Measurements from ENCODE around the gene PRUNE2. TPM values are rescaled to one million over a fixed set of nuclear protein-coding genes. Genes with fewer than 3 reads are reported as not detected.

The PRUNE2 gene
- total RNA-seq, 1 experiment from 2014 or later: not detected

DNA sequence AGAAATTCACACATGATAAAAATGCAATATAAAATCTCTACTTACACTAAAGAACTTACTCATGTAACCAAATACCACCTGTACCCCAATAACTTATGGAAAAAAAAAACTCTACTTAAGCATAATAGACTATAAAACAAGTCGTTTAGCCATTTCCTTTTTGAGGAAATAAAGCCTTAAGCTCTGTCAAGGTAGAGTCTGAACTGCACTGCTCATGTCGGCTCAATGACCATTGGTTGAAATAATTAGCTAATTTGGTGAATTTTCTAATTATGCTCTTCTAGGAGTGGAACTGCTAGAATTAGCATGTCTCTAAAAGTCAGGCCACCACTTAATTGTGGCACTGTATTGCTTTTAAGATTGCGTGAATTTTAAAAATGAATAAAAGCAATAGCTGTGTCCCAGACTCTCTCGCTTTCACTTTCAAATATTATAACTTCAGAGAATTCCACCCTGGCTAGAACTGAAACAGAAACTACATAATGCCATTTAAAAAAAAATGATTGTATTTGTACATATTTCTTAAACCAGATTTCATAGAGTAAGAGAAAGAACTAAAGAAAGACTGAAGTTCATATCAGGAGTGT is 254.7 kb downstream of the PRUNE2 start:
- no peak for DNase-seq (ENCODE audit: low spot score)
- in situ Hi-C loops (cut with HindIII; ENCODE audit: low sequenced_read_pairs): no loop called here

DNA sequence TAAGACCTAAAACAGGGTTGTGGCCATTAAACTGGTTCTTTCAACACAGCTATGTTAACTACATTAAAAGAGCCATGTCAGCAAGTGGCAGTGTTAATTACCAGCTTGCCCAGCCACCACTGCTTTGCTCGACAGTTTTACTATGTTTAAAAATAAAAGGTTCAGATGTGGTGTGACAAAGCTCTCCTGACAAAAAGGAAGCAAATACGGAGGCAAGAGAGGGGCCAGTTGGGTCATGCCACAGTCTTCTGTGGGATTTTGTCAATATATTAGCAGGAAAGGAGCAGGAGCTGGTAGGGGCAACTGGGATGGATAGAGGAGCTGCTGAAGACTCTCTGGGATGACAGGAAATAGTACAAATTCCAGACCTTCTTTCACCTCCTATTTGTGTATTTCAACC is 255.2 kb downstream of the PRUNE2 start:
- in situ Hi-C loops (cut with HindIII; ENCODE audit: low sequenced_read_pairs): no loop called here
- DNase-seq (ENCODE audit: low spot score): no peak

DNA sequence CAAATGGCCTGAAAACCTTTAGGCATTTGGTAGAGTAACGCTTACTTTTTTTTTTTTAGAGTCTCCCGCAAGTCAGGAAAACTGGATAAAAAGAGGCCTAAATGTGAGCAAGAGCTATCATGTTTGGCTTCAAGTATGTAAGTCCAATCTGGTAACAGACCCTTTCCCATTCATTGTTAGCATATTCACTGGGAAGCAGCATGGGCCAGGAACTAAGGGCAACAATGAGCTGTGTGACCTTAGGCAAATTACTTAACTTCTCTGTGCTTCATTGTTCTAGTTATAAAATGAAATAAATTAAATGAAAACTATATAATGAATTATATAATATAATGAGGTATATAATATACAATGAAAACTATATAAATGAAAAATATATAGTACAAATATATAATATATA is 256.0 kb downstream of the PRUNE2 start:
- in situ Hi-C loops (cut with HindIII; ENCODE audit: low sequenced_read_pairs): no loop called here
- no peak for DNase-seq (ENCODE audit: low spot score)

DNA sequence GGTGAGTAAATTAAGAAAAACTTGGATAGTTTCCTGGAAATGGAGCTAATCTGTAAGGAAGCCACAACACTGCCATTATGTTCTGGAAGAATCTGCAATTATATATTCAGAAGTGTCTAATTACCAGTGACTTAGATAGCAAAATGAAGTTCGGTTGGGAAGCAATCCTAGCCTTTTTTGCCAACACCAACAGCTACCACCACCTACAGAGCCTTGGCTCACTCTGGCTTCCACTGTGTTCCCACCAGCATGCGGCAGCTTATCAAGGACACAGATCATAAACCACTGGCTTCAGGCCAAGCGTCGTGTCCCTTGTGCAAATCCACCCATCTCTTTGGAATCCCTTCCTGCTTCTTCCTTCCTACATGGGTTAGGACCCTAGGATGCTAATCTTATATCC is 259.7 kb downstream of the PRUNE2 start:
- peak; percentile 98 for DNase-seq (ENCODE audit: low spot score)
- in situ Hi-C loops (cut with HindIII; ENCODE audit: low sequenced_read_pairs): no loop called here

DNA sequence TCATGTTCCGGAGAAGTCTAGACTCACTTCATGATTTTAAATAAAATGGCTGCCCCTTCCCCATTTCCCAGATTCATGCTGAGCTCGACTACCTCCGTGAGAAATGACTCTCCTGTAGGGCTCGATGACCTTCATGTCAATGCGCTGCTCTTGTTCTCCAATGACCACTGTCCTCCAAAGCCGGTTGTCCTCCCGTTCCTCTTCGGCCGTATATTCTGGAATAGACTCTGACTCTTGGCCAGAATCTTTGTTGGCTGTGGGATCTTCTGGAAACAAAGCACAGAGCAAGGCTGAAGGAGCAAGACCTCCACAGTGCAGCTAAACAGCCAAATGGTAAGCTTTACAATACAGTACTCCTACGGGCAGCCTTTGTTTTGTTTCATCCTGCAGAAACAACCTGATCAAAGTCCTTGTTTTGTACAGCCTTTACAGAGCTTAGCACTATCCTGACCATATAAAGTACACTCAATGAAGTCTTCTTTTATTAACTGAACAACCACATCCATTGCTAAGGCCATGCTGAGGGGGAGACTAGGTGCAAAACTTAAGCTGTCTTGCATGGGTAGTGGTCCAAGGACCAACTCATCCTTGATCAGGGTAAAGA is 261.2 kb downstream of the PRUNE2 start:
- in situ Hi-C loops (cut with HindIII; ENCODE audit: low sequenced_read_pairs): no loop called here

DNA sequence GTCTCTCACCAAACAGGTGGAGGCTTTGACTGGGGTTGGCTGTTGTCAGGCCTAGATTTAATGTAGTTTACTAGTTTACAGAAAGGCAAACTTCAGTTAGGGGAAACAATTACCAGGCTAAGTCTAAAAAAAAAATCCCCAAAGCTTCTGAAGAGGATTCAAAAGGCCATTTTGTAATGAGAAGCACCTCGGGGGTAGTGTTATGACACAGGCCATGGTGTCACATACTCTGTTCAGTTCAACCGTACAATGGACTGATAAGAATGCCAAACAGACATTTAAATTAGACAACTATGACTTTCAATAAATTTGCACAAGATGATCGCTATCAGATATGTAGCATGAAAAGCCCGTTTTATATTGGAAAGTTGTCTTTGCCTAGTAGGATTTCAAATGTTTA is 261.7 kb downstream of the PRUNE2 start:
- in situ Hi-C loops (cut with HindIII; ENCODE audit: low sequenced_read_pairs): no loop called here
- DNase-seq (ENCODE audit: low spot score): no peak

More for the DNA sequence above, 261.2 kb downstream of the PRUNE2 start:
- no peak for DNase-seq (ENCODE audit: low spot score)

DNA sequence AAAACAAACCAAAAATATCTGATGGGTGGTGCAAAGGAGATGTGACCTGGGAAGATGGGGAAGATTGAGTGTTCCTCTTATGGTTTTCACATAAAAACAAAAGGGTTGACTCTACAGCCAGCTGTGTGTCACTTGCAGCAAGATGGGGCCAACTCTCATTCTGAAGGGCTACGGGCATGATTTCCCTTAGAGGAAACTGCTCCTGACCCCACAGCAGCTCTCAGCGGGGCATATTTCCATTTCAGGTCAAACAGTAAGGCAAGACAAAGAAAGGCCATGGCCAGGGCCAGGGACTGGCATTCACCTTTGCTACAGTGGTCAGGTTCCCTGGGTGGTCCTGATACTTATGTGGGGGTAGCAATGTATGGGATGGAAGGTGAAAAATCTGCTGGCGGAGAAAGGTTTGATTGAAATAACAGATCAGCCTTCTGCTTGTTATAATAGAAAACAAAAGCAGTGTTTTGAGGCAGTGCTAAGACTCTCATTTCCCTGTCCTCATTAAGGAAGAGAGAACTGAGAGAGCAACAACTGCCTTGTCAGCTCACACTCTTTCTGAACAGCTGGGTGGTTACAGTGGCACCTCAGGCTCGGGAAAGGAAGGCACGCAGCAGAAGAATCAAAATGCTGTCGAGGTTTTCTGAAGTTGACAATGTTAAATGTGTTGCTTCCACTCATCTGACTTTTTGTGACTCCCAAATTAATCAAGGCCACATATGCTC is 262.4 kb downstream of the PRUNE2 start:
- no peak for DNase-seq (ENCODE audit: low spot score)
- in situ Hi-C loops (cut with HindIII; ENCODE audit: low sequenced_read_pairs): no loop called here

DNA sequence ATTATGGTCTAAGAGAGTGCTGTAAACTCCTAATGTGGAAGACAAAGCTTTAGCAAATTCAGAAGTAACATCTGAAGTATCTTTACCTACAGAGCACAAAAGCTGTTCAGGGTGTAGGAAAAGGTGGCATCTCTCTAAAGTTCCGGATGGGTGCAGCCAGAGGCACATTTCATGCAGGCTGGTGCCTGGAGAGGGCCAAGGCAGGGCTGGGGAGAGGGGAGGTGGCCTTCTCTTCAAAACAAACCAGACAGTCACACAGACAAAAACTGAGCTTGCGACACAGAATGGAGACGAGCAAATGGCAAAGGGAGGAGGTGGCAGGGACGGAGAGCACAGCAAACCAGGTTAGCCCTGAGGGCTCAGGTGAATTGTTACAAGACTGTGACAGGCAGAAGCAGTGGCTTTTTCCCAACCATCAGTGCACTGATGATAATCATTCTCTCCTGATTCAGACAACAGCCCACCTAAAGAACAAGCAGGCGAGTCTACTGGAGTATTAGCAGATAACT is 263.2 kb downstream of the PRUNE2 start:
- DNase-seq (ENCODE audit: low spot score): no peak
- in situ Hi-C loops (cut with HindIII; ENCODE audit: low sequenced_read_pairs): no loop called here

DNA sequence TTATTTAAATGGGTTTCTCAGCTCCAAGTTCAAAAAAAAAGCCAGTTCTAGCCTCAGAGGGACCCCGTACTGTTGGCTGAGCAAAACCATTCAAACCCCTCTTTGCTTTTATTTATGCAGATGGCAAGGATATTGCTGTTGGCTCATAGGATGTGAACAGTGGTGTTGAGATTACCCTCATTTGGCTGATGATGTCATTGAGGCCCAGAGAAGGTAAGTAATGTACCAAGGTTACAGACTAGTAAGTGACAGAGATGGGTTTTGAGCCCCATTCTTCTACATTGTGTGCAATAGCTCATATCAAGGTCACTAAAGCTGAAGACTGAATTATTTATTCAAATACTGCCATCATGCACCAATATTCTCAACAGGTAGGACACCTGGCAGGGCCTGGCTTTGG is 263.8 kb downstream of the PRUNE2 start:
- in situ Hi-C loops (cut with HindIII; ENCODE audit: low sequenced_read_pairs): no loop called here
- no peak for DNase-seq (ENCODE audit: low spot score)

DNA sequence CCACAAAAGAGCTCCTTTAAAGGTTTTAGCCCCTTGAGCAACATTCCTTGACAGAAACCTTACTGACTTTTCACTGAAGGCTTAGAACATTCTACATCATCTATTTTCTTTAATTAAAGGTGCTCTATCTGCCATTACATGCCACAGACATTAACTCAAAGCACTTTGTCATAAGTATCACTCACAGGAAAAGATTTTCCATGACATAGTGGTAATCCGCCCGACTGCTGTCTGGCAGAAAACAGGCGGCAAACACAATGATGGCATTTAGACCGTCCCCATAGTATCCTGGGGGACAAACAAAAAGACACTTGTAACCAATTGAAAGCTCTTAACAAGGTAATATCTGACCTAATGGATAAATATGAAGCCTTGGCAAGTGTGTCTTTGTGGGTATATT is 267.9 kb downstream of the PRUNE2 start:
- no peak for DNase-seq (ENCODE audit: low spot score)
- in situ Hi-C loops (cut with HindIII; ENCODE audit: low sequenced_read_pairs): no loop called here

DNA sequence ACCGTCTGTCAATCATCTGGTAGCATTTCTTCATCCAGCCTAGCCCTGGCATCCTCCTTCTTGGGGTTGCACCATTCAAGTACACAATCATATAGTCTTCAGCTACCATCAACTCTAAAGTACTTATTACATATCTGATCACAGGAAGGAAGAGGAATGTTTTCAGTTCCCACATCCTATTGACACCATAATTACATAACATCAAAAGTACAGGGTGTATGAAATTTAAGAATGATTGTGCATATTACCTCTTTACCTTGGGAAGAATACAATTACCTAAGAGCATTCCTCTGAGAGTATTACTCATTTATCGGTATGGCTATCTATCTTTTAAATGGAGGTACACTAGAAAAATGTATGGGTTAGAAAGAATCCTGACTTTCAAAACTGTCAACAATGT is 268.5 kb downstream of the PRUNE2 start:
- DNase-seq (ENCODE audit: low spot score): no peak
- in situ Hi-C loops (cut with HindIII; ENCODE audit: low sequenced_read_pairs): no loop called here

DNA sequence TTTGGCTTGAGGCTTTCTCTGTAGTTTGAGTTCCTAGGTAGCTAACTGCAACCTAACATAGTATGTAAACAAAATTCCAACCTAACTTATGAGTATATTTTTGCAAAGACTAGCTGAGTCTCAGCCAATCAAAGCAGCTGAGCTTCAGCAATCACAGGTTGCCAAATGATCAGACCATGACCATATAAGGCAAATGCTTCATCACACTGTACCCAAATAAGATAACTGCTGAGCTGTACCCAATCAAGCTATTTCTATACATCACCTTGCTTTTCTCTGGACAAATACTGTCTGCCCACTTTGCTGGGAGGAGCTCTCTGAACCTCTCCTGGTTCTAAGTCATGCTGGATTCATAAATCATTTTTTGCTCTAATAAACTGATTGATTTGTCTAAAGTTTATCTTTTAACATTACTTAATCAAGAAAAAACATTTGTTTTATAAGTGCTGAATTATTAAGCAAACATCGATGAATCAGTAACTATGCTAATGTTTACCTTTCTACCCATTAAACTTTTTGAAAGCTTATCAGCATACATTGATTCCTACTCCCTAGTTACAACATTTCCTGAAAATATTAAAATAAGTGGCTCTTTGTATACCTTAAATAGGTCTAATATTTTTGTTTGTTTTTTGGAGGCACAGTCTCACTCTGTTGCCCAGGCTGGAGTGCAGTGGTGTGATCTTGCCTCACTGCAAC is 271.4 kb downstream of the PRUNE2 start:
- in situ Hi-C loops (cut with HindIII; ENCODE audit: low sequenced_read_pairs): no loop called here
- DNase-seq (ENCODE audit: low spot score): no peak

DNA sequence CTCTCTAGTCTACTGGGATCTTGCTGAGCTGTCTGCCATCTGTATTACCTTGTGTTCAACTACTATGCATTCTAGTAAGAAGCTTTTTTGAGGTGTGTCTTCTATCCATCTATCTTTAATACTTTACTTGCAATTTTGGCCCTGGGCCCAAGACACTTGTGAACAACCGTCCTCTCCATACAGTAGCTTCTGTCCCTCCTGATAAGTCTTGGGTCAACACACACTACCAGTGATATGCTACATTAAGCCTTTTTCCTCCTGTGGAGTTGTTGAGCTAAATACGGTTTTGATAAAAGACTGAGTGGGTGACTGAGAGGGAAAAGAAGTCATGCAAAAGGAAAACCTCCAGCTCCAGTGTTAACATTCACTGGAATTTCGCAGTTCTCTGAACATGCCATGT is 275.0 kb downstream of the PRUNE2 start:
- in situ Hi-C loops (cut with HindIII; ENCODE audit: low sequenced_read_pairs): no loop called here
- DNase-seq (ENCODE audit: low spot score): no peak

DNA sequence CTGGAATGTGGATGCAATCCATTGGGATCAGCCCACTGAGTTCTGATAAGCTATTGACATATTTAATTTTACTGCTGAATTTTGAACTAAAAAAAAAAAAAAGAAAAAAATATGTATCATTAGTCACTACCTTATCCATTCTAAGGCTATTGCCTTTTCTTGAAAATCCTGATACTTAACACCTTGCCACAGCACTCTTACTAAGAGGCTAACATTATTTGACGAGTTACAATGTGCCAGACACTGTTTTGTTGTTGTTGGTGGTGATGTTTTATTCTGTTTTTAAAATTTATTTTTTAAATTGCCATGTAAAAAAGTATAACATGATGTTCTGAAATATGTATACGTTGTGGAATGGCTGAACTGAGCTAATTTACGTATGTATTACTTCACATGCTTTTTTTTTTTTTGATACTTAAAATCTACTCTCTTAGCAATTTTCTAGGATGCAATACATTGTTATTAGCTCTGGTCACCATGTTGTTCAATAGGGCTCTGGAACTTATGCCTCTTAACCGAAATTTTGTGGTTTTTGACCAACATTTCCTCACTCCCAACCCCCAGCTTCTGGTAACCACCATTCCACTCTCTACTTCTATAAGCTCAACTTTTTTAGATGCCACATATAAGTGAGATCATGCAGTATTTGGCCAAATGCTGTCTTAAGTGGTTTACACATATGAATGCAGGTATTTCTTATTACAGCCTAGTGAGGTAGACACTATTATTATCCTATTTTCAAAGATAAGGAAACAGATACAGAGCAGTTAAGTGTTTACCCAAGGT is 276.5 kb downstream of the PRUNE2 start:
- no peak for DNase-seq (ENCODE audit: low spot score)
- in situ Hi-C loops (cut with HindIII; ENCODE audit: low sequenced_read_pairs): no loop called here

DNA sequence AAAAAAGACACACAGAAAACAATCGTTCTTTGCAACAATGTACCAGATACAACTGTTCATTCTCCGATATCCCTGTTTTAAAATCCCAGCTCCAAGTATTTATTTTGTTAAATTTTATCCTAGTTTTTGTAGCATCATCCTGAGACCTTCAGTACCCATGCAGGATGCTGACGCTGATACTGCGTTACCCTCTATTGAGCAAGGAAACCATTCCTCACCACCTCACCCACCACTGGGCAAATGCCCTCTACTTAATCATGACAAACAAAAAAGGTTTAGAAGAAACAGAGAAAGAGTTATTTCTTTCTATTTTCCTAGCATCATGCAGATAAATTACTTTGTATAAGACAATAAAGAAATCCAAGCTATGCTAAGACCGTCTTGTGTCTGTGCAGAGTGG is 277.8 kb downstream of the PRUNE2 start:
- no peak for DNase-seq (ENCODE audit: low spot score)
- in situ Hi-C loops (cut with HindIII; ENCODE audit: low sequenced_read_pairs): no loop called here

DNA sequence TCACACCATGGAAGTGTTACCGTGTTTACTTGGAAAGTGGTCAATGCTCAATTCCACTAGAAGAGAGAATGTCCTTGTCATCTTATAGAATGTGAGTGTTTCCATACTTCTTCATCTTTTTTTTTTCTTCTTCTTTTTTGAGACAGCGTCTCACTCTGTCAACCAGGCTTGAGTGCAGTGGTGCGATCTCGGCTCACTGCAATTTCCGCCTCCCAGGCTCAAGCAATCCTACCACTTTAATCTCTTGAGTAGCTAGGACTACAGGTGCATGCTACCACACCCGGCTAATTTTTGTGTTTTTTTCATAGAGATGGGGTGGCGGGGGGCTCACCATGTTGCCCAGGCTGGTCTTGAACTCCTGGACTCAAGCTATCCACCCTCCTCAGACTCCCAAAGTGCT is 278.9 kb downstream of the PRUNE2 start:
- in situ Hi-C loops (cut with HindIII; ENCODE audit: low sequenced_read_pairs): no loop called here

DNA sequence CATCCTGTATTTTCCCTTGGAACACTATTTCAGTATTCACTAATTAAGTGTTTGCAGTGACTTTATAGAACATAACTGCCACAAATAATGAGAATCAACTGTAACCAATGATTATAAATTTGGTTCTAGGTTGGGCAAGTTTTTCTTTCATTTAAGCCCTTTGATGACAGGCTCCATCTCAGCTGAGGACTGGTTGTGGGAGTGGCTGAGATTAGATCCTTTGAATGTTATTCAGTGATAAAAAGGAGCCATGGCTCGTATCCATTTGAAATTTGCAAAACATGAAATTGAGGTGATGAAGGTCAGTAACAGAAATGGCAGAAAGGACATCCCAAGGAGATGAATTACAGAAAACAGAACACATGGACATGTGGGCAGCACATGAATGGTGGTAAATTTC is 279.8 kb downstream of the PRUNE2 start:
- no peak for DNase-seq (ENCODE audit: low spot score)
- in situ Hi-C loops (cut with HindIII; ENCODE audit: low sequenced_read_pairs): no loop called here

More for the DNA sequence above, 278.9 kb downstream of the PRUNE2 start:
- DNase-seq (ENCODE audit: low spot score): no peak

DNA sequence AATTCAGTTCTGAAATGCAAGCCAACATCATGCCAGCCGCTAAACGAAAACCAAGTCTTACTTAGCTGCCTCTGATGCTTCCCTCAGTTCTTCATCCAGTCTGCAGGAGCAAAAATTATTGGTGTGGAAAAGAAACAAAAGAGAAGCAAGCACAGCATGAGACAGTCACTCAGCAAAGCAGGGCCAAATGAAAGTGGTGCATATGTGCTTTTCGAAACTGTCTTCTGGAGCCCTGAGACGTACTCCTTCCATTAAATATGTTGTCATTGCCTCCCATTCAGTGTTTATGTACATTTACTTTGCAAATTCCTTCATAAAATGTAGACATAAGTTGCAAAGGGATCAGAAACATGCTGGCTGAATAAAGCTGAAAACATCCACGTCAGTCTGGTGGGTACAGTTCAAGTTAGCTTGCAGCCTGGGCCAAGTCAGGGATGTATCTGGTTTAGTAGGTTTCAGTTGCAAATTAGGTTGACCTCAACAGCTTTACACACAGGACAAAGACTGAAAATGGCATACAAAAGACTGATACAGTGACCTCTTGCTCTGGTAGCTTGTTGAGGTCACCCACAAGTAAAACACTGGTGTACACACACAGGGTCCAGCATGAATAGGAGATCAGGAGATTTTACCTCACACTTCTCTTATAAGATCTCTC is 281.4 kb downstream of the PRUNE2 start:
- peak; percentile 76 for DNase-seq (ENCODE audit: low spot score)
- in situ Hi-C loops (cut with HindIII; ENCODE audit: low sequenced_read_pairs): no loop called here

DNA sequence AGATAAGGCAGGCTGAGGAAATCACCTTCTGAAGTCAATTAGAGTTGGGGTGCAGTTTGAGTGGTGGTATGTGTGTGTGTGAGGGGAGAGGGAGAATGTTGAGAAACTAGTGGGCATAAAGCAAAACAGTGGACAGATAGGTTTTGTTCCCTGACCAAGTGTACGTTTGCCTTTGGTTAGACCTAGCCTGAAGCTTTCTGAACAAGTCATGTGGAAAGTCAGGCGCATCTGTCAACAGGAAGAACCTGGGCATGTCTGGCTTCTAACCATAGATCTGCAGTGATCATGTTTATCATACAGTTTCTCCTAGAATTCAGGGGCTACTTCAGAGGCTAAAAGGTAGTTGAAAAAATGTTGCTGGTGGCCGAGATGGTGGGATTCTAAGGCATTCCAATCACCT is 284.9 kb downstream of the PRUNE2 start:
- peak; percentile 92 for DNase-seq (ENCODE audit: low spot score)
- in situ Hi-C loops (cut with HindIII; ENCODE audit: low sequenced_read_pairs): no loop called here
